GM06990 (cell line): ENCODE measurements around the gene SUV39H1.

Source experiments
- DNase-seq: peaks from one replicate; pipeline ENCODE4 v3.0.0-alpha.2; 2011; ENCODE audit not compliant: insufficient read length; ENCODE audit errors: extremely low read depth
- H3K27me3 ChIP-seq: replicated peaks from 2 replicates; pipeline ENCODE4 v1.6.0; 2011; ENCODE audit warnings: low read length; ENCODE audit not compliant: control insufficient read depth, insufficient read depth
- H3K36me3 ChIP-seq: 2 replicates; pipeline ENCODE4 v1.5.1; 2011; ENCODE audit warnings: low read length; ENCODE audit not compliant: control insufficient read depth, insufficient read depth
- H3K4me3 ChIP-seq: replicated peaks from 2 replicates; pipeline ENCODE4 v1.5.1; 2011; ENCODE audit warnings: low read depth, mild to moderate bottlenecking, control low read depth, low read length
- CTCF ChIP-seq: IDR thresholded peaks from 2 replicates; pipeline ENCODE4 v1.5.1; 2011; ENCODE audit warnings: low read length, control low read depth, mild to moderate bottlenecking, inconsistent platforms; ENCODE audit not compliant: insufficient read depth, poor library complexity, severe bottlenecking

SUV39H1 gene

DNA sequence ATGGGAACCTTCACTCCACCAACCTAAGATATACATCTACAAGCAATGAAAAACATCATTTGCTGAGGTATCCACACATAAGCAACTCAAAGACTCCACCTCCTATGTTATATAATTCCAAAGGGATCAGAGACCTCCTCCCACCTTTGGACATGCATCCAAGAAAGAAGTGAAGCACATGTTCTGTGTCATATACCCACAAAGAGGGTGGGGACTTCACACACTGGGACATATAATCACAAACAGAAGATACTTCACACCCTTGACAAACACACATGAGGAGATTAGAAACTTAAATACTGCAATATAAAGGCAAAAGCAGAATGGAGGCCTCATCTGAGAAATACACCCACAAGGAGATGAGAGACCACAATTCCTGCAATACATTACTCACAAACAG lies 25.4 kb downstream of the SUV39H1 start:
- no peak for DNase-seq
- no peaks in the 10 kb centered on the region for H3K27me3 ChIP-seq

DNA sequence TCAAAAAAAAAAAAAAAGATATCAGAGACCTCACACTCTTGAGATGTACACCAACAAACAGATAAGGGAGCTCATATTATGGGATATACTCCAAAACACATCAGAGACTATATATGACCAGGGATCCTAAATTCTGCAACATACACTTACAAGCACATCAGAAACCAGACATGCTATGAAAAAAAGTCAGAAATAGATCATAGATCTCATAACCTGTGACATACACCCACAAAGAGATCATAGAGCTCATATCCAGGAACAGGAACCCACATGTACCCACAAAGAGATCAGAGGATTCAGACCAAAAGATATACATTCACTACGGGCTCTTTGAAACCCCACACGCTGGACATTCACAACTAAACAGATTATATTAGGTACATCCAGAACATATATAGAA lies 30.1 kb downstream of the SUV39H1 start:
- H3K36me3 ChIP-seq: no peaks in the 10 kb centered on the region
- H3K4me3 ChIP-seq: no peak overlapping the region
- DNase-seq: no peak
- H3K27me3 ChIP-seq: no peaks in the 10 kb centered on the region
- TF ChIP-seq CTCF: no peak

More for the DNA sequence above, 25.4 kb downstream of the SUV39H1 start:
- Histone ChIP-seq H3K36me3 (no peaks in the 10 kb centered on the region), H3K4me3 (no peak overlapping the region)
- no peak for TF ChIP-seq CTCF

DNA sequence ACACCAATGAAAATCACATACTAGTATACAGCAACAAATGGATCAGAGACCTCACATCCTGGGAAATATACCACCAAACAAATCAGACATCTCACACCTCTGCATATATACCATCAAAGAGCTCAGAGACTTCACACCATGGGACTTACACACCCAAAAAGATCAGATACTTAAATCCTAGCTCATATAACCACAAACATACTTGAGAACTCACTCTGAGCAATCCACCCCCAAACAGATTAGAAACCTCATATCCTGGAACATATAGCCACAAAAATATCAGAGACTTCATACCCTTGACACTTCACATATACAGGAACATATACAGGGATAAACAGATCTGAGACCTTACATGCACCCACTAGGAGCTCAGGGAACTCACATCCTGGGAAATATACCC lies 32.1 kb downstream of the SUV39H1 start:
- no peak overlapping the region for H3K4me3 ChIP-seq
- no peaks in the 10 kb centered on the region for H3K36me3 ChIP-seq
- H3K27me3 ChIP-seq: no peaks in the 10 kb centered on the region
- no peak for DNase-seq
- TF ChIP-seq CTCF: no peak

- H3K36me3 ChIP-seq: no peaks in the 10 kb centered on the region
- peak overlapping the region; percentile 41 for H3K4me3 ChIP-seq
- H3K27me3 ChIP-seq: no peaks in the 10 kb centered on the region
- DNase-seq: no peak
- TF ChIP-seq CTCF: no peak
Measured at GRCh38 chrX:48736303-48736702, 39.8 kb downstream of the SUV39H1 start.

GRCh38 chrX:48736878-48737212 lies 40.3 kb downstream of the SUV39H1 start:
- peak overlapping the region; percentile 41 for H3K4me3 ChIP-seq
- H3K36me3 ChIP-seq: no peaks in the 10 kb centered on the region
- no peak for DNase-seq
- TF ChIP-seq CTCF: no peak
- H3K27me3 ChIP-seq: no peaks in the 10 kb centered on the region

DNA sequence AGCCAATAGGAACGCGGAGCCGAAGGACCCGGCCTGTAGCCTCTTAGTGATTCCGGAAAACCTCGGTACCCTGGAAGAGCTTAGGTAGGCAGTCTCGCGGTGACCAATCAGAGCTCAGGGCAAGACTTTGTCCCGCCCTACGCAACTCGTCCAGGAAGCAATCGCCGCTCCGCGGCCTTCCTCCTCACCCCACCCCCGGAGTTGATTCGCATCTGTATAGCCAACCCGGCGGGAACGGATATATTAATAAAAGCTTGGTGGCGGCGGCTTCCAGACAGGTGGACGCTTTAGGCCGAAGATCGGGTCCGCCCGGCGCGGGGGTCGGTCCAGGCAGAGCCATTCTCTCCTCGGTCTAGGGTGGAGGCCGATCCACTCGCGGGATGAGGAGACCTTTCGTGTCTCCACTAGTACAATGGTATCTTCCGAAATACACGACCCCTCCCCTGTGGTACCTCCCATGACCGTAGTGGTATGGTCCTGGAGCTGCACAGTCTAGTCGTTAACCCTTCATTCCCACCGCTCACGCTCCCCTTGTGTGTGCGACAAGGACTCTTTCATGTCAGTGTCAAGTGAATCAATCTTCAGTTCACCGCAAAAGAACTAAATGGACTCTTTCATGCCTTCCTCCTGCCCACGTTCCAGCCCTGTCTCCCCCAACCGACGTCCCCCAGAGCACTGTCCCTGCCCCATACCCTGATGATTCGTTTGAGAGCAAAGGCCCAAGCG lies 40.8 kb downstream of the SUV39H1 start:
- DNase-seq: peak; percentile 87
- Histone ChIP-seq H3K4me3 (peak overlapping the region; percentile 62), H3K36me3 (no peaks in the 10 kb centered on the region), H3K27me3 (no peaks in the 10 kb centered on the region)
- no peak for TF ChIP-seq CTCF
